Activated naive CD4-positive, alpha-beta T cell treated with anti-CD3 and anti-CD28 coated beads for 36 hours (primary cell): ENCODE measurements around the gene IL22RA1. TPM values are rescaled to one million over a fixed set of nuclear protein-coding genes. Genes with fewer than 3 reads are reported as not detected.

Source experiments
- CTCF ChIA-PET: fragments of 350-600 bp; sonication (Branson Sonifier 250); formaldehyde crosslinking; loops from one replicate; lab custom pipeline; 2021; ENCODE audit warnings: antibody characterized with exemption; lab: Charles Lee
- DNase-seq: peaks from one replicate; pipeline ENCODE4 v3.0.0-alpha.2; 2020
- H3K27ac Mint-ChIP-seq: one replicate; pipeline ENCODE4 v1.8.0; 2021; ENCODE audit warnings: mild to moderate bottlenecking, mixed read lengths
- H3K27me3 Mint-ChIP-seq: one replicate; pipeline ENCODE4 v1.8.0; 2021; ENCODE audit warnings: low read depth, mixed read lengths
- H3K36me3 Mint-ChIP-seq: one replicate; pipeline ENCODE4 v1.8.0; 2021; ENCODE audit warnings: low read depth, mixed read lengths
- H3K4me1 Mint-ChIP-seq: one replicate; pipeline ENCODE4 v1.8.0; 2021; ENCODE audit warnings: low read depth, mixed read lengths
- H3K4me3 Mint-ChIP-seq: one replicate; pipeline ENCODE4 v1.8.0; 2021; ENCODE audit warnings: mild to moderate bottlenecking, moderate library complexity, mixed read lengths
- H3K9me3 Mint-ChIP-seq: one replicate; pipeline ENCODE4 v1.8.0; 2021; ENCODE audit warnings: mixed read lengths
- intact Hi-C: fragments of 100-400 bp; cut with micrococcal nuclease; formaldehyde crosslinking; loops from one replicate; pipeline ENCODE4 v1.15.1; 2023
- total RNA-seq, 2 experiments: library from RNA; stranded (reverse); gene quantifications; one replicate each; pipeline ENCODE4 v1.2.3, GENCODE V29; 2021

IL22RA1 gene
- total RNA-seq, 2 experiments from 2014 or later, result not detected

DNA sequence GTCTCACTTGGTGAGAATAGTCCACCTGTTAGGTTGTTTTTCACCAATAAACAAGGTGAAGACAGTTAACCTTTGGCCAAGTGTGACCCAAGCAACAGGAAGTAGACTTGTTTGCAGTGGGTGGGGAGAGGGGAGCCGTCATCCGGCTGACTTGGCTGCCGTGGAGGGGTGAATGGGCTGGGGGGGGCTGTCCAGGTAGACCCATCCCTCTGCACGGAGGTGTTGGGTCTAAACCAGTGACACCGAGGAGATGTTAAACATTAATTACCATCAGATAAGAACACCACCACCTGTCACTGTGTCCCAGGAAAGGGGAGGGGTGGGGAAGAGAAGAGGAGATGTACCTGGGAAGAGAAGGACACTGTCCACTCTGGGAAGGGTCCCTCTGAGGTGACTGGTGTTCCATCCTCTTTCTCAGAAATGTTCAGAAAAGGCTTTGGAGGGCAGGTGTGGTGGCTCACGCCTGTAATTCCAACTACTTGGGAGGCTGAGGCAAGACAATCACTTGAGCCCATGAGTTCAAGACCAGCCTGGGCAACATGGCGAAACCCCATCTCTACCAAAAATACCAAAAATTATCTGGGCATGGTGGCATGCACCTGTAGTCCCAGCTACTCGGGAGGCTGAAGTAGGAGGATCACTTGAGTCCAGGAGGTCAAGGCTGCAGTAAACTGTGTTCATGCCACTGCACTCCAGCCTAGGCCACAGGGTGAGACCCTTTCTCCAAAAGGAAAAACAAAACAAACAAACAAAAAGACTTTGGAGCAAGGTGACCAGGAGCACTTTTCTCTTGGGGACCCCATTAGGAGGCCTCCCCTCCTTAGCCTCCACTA, 24.3 kb downstream of the IL22RA1 start:
- Mint-ChIP-seq H3K27ac (no peak overlapping the region), H3K4me1 (no peaks in the 10 kb centered on the region), H3K4me3 (no peak overlapping the region), H3K36me3 (no peaks in the 10 kb centered on the region), H3K9me3 (no peaks in the 10 kb centered on the region), H3K27me3 (peaks cover 7% of the 10 kb centered on the region)
- intact Hi-C loops, result no loop called here
- CTCF ChIA-PET, result interaction anchor here (0.6 kb wide), 1 partner anchor 88 kb away, joined by 3 read pairs; no protein-coding TSS in a partner anchor
- DNase-seq, result no peak

DNA sequence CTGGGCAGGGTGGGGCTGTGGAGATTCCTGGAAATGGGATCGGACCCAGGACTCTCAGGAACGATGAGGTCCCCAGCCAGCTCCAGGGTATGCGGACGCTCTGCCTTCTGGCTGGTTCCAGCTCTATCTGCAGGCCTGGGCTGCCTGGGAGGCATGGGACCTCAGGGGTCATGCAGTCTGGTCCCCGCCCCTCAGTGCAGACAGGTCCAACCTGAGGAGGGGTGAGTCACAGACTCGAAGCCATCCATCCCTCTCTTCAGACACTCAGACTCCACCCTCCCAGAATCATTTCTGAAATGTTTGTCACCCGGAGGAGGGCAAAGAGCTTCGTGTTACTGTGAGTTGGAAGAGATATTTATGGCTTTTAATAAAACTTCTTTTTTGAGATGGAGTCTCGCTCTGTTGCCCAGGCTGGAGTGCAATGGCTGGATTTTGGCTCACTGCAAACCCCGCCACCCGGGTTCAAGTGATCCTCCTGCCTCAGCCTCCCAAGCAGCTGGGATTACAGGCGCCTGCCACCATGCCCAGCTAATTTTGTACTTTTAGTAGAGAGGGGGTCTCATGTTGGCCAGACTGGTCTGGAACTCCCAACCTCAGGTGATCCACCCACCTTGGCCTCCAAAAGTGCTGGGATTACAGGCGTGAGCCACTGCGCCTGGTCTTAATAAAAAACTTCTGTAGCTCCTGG, 25.1 kb downstream of the IL22RA1 start:
- CTCF ChIA-PET, result interaction anchor here (0.6 kb wide), 1 partner anchor 87 kb away, joined by 3 read pairs; no protein-coding TSS in a partner anchor
- DNase-seq, result no peak
- Mint-ChIP-seq H3K36me3 (no peaks in the 10 kb centered on the region), H3K4me3 (no peak overlapping the region), H3K27ac (no peak overlapping the region), H3K4me1 (no peaks in the 10 kb centered on the region), H3K27me3 (peaks cover 13% of the 10 kb centered on the region), H3K9me3 (no peaks in the 10 kb centered on the region)
- intact Hi-C loops, result no loop called here

DNA sequence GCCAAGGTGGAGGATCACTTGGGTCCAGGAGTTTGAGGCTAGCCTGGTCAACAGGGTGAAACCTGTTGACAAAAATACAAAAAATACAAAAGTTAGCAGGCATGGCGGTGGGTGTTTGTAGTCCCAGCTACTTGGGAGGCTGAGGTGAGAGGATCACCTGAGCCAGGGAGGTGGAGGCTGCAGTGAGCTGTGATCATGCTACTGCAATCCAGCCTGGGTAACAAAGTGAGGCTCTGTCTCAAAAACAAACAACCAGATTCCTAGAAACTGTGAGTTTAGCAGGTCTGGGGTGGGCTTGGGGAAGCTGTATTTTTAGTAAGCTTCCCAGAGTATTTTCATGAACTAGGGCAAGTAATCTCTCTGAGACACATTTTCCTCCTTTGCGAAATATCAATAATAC, 25.8 kb downstream of the IL22RA1 start:
- no peak overlapping the region for H3K4me3 Mint-ChIP-seq
- peaks cover 5% of the 10 kb centered on the region for H3K4me1 Mint-ChIP-seq
- intact Hi-C loops, result no loop called here
- peaks cover 13% of the 10 kb centered on the region for H3K27me3 Mint-ChIP-seq
- H3K9me3 Mint-ChIP-seq, result no peaks in the 10 kb centered on the region
- DNase-seq, result no peak
- no peaks in the 10 kb centered on the region for H3K36me3 Mint-ChIP-seq
- no peak overlapping the region for H3K27ac Mint-ChIP-seq
- CTCF ChIA-PET, result no interaction called here

DNA sequence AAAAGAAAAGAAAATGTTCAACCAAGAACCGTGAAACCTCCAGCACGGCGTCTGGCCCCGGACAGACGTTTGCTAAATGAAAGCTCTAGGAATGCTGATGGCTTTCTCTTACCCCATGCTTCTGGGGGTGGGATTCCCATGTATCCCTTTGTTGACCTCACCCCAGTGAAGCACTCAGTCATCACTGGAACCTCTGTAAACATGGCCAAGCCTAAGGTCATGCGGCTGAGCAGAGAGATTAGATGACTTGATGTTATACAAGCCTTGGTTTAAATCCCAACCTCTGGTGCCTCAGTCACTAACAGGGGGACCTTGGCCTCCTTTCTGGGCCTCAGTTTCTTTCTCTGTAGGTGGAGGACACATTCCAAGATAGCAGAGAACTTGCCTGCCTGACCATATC, 28.2 kb downstream of the IL22RA1 start:
- Mint-ChIP-seq H3K27ac (no peak overlapping the region), H3K9me3 (no peaks in the 10 kb centered on the region), H3K36me3 (no peaks in the 10 kb centered on the region), H3K4me3 (no peak overlapping the region), H3K27me3 (peaks cover 13% of the 10 kb centered on the region), H3K4me1 (peaks cover 5% of the 10 kb centered on the region)
- DNase-seq, result no peak
- intact Hi-C loops, result no loop called here
- CTCF ChIA-PET, result interaction anchor here (1.2 to 1.3 kb wide), 2 partner anchors 44 to 83 kb away, joined by 4 to 5 read pairs; no protein-coding TSS in a partner anchor

DNA sequence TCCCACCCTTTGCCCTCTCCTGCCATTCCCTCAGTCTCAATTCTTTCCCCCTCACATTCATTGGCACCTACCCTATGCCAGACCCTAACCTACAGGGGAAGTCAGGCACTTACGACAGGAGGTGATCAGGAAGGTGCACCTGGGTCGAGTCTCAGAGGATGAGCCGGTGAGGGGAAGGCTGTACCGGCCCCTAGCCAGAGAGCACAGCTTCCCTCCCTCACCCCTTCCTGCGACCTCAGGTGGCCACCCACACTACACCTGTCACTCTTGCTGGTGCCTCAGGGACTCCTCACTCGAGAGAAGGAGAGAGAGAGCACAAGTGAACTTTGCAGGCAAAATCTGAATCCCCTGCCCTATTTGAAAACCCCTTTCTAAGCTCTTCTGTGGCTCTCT, 29.3 kb downstream of the IL22RA1 start:
- Mint-ChIP-seq H3K4me1 (peaks cover 5% of the 10 kb centered on the region), H3K27ac (no peak overlapping the region), H3K36me3 (no peaks in the 10 kb centered on the region), H3K27me3 (peaks cover 13% of the 10 kb centered on the region), H3K9me3 (no peaks in the 10 kb centered on the region), H3K4me3 (no peak overlapping the region)
- CTCF ChIA-PET, result interaction anchor here (1.1 to 1.3 kb wide), 2 partner anchors 36 to 43 kb away, joined by 3 to 4 read pairs; no protein-coding TSS in a partner anchor
- DNase-seq, result no peak
- intact Hi-C loops, result no loop called here

DNA sequence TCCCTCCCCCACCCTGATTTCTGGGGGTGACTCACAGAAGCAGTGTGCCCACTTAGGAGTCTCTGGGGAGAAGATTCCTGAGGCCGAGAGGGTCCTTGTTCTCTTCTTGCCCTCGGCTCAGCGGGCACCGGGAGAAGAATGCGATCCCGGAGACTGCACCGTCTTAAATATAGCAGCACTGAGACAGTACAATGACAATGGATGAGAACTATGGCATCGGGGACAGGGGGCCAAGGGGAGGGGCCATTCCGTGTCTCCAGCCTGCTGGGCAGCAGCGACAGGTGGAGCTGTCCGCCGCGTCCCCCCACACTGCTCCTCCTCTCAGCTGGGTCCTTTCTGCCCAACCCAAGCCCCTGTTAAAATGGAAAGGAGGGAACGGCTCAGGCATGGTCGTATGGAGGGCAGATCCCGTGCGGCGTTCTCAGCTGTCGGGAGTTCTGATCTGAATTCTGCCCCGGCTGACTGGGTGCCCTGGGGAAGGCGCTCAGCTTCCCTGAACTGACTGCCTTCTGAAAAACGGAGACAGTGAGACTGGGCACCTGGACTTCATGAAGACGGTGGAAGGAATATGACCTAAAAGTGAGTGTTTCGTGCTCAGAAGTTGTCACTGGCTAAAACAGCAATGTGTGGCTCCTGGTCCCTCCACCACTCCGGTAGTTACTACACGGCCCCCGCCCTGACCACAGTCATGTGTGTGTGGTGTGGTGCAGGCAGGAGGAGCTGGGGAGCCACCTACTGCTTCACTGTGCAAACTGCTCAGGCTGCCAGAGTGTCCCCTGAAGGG, 30.8 kb downstream of the IL22RA1 start, which contains the start of gene MYOM3:
Gene MYOM3 (minus strand): TSS at position 140 of the 784 bp plus-strand sequence. CDS start 3,499 bp downstream, outside the sequence.
- peak; percentile 72 for DNase-seq
- peaks cover 9% of the 10 kb centered on the region for H3K27me3 Mint-ChIP-seq
- H3K9me3 Mint-ChIP-seq, result no peaks in the 10 kb centered on the region
- no peak within 1 kb of the TSS for H3K27ac Mint-ChIP-seq
- intact Hi-C loops, result loop anchor here (1.0 kb wide), 1 partner anchor 42 kb away; no protein-coding TSS in a partner anchor
- CTCF ChIA-PET, result interaction anchor here (0.6 to 1.7 kb wide), 6 partner anchors 11 to 231 kb away, joined by 3 to 6 read pairs (median 4); no protein-coding TSS in a partner anchor
- H3K4me3 Mint-ChIP-seq, result no peak within 1 kb of the TSS
- H3K4me1 Mint-ChIP-seq, result peaks cover 5% of the 10 kb centered on the region
- H3K36me3 Mint-ChIP-seq, result no peaks in the 10 kb centered on the region

DNA sequence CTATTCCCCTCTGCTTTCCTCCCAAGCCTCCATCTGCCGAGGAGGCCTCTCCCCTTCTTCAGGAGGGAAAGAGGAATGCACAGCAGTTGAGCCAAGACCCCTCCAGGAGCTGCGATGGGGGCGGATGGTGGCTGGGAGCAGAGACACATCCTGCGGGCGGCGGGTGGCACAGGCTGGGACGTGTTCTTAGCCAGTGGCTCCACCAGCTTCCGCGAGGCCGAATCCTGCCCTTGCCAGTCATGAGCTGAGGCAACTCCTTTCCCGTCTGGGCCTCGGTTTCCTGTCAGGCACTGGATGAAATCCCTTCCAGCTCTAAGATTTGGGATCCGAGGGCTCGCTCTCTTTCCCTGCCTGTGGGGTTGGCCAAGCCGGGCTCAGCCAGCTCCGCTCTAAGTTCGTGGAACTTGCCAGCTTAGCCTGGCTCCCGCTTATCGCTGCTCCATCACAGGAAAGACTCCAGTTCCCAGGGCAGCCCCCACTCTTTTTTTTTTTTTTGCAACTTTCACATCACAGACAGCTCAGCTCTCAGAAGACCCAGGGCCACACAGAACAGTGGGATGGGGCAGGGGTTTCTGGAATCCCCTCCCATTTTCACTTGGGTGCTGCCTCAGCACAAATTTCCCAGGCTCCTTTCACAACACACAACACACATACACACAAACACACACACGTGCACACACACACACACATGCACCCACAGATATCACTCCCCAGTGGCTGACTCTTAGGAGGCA, 31.5 kb downstream of the IL22RA1 start:
- DNase-seq, result no peak
- H3K27me3 Mint-ChIP-seq, result peaks cover 9% of the 10 kb centered on the region
- peaks cover 5% of the 10 kb centered on the region for H3K4me1 Mint-ChIP-seq
- CTCF ChIA-PET, result interaction anchor here (0.6 to 1.7 kb wide), 5 partner anchors 10 to 41 kb away, joined by 3 to 6 read pairs (median 3); no protein-coding TSS in a partner anchor
- intact Hi-C loops, result no loop called here
- H3K27ac Mint-ChIP-seq, result no peak overlapping the region
- H3K4me3 Mint-ChIP-seq, result no peak overlapping the region
- no peaks in the 10 kb centered on the region for H3K9me3 Mint-ChIP-seq
- no peaks in the 10 kb centered on the region for H3K36me3 Mint-ChIP-seq

DNA sequence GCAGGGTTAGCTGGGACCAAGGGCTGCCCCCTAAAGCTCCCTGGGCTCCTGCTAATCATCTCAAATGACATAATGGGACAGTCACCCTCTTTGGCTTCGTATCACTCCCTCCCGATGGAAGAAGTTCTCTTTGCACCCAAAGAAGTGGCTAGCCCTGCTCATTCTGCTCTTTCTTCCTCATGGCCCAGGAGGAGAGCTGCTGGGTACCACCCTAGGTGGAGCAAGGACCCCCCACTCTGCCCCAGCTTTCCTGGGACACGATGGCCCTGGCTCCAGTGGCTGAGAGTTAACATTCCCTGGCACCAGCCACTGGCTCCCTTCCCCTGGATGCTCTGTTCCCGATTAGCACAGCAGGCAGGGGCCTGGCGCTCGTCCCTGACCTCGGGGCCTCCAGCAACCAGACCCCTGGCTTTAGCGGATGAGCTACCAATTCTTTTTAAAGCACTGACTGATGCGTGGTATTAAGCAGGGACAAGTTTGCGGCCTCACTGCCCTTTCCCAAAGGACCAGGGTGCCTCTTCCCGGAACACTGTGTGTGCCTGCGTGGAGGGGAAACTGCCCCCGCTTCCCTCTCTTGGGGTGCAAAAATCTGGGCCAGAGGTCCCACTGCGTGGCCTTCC, 32.2 kb downstream of the IL22RA1 start:
- intact Hi-C loops, result no loop called here
- no peaks in the 10 kb centered on the region for H3K9me3 Mint-ChIP-seq
- peaks cover 5% of the 10 kb centered on the region for H3K4me1 Mint-ChIP-seq
- CTCF ChIA-PET, result interaction anchor here (0.6 to 1.7 kb wide), 3 partner anchors 9 to 41 kb away, joined by 3 to 4 read pairs (median 3); no protein-coding TSS in a partner anchor
- no peak overlapping the region for H3K27ac Mint-ChIP-seq
- peaks cover 9% of the 10 kb centered on the region for H3K27me3 Mint-ChIP-seq
- H3K36me3 Mint-ChIP-seq, result no peaks in the 10 kb centered on the region
- no peak for DNase-seq
- H3K4me3 Mint-ChIP-seq, result no peak overlapping the region

DNA sequence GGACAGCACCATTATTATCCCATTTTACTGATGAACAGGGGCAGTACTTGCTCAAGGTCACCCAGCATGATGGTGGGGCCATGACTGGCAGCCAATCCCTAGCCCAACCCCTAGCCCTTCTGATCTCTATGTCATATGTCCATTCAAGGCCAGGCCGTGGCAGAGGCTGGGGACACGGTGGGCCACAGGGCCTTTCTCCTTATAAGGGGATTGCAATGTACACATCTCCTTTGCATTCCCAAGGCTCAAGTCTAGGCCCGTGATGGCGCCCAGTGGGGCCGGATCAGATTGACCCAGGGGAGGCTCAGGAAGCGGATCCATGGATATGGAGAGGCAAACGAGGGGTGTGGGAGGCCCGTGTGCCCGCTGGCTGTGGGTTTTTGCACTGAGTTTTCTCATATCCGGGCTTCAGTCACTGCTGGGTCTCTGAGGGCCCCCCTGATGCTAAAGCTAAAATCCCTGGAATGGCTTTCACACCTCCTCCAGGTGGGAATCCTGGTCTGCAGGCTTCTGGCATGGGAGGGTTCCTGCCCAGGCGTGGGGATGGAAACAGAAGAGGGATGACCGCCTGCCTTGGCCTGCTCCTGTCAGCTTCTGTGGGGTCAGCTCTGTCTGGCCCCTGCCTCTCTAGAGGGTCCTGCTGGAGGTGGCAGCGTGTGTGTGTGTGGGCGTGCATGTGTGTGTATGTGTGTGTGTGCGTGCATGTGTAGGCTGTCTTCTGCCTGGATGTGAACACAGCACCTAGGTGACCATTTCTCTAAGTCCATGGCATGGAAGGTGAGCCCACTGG, 33.1 kb downstream of the IL22RA1 start:
- no peak for DNase-seq
- peaks cover 9% of the 10 kb centered on the region for H3K27me3 Mint-ChIP-seq
- intact Hi-C loops, result no loop called here
- CTCF ChIA-PET, result no interaction called here
- no peaks in the 10 kb centered on the region for H3K9me3 Mint-ChIP-seq
- H3K4me3 Mint-ChIP-seq, result no peak overlapping the region
- peaks cover 5% of the 10 kb centered on the region for H3K4me1 Mint-ChIP-seq
- no peak overlapping the region for H3K27ac Mint-ChIP-seq
- H3K36me3 Mint-ChIP-seq, result no peaks in the 10 kb centered on the region

DNA sequence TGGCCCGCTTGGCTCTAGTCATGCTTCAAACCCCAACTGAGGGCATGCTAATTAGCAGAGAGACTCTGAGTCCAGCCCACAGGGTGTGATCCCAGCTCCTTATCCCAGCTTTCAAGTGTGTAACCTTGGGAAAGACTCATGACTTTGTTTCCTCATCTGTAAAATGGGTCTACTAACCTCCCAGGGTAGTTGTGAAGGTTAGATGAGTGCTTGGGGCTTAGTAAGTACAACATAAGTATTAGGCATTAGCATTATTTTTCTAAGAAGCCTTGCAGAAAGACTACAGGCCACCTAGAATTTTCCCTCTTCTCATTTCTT, 33.8 kb downstream of the IL22RA1 start:
- intact Hi-C loops, result no loop called here
- DNase-seq, result no peak
- H3K4me1 Mint-ChIP-seq, result peaks cover 5% of the 10 kb centered on the region
- CTCF ChIA-PET, result no interaction called here
- H3K27me3 Mint-ChIP-seq, result peaks cover 9% of the 10 kb centered on the region
- no peak overlapping the region for H3K4me3 Mint-ChIP-seq
- no peaks in the 10 kb centered on the region for H3K9me3 Mint-ChIP-seq
- H3K36me3 Mint-ChIP-seq, result no peaks in the 10 kb centered on the region
- no peak overlapping the region for H3K27ac Mint-ChIP-seq
